NCI-H2081 treated with DMSO at 0.1 percent for 48 hours (cell line): ENCODE measurements around the gene ADCY5.
"Not testable (repeated sequence)": the region's sequence is repeated elsewhere in the genome, so short reads cannot be mapped to it uniquely, and the experiment has no call there.

ENCODE experiments used
- DNase-seq: peaks from one replicate; lab custom pipeline; 2025; lab: John Stamatoyannopoulos, UW

ADCY5 gene

DNA sequence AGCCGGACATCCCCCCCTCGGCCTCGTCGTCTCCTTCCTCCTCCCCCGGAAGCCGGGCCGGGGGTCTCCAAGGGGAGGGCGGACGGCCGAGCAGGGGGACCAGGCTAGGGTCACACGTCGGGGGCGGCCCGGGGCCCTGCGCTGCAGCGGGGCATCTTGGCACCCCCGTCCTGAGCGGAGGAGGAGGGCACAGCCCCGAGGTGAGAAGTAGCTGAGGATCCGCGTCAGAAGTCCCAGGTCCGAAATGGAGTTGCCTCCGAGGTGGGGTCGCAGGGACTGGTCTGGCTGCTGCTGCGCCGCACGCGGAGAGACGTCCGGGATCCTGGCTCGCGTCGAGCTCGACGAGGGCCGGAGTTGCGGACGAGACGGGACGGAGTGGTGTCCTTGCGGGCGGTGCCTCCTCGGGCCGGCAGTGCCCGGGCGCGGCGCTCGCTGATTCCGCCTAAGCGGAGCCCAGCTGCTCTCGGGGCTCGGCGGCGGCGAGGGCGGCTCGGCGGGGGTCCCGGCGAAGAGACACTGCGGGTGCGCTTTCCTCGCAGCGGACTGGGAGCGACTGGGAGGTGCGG is at the start of gene ADCY5:
Gene ADCY5 (minus strand): TSS at position 555 of the 566 bp plus-strand sequence. CDS start 545 bp downstream, at position 10.
- DNase-seq = no peak

- no peak for DNase-seq
Measured at GRCh38 chr3:123493912-123494311, 45.0 kb upstream of the ADCY5 start.

DNA sequence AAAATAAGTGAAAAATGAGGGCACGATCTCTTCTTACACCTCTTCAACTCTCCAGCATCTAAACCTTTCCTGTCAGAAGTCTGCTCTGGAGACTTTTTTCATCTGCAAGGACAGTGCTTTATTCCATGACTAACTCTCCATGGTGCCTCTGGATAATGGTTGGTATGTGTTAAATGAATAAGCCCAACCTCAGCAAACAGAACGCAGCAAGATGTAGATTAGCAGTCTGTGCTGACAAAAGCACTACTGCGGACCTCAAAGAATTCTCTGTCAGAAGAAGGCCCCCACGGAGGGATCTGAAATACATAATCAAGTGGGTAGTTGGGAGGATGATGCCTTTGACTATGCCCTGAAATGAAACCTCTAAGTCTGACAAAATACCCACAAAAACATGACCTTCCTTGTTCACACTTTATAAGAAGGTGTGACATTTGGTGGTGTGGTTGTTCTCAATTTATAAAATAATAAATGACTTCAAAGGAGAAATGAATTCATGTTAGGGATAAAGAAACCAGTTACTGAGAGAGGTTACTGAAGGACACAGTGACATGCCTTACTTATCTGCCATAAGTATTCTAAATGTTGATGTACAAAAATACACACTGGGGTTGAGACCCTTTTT is 43.2 kb upstream of the ADCY5 start:
- no peak for DNase-seq

- DNase-seq = no peak
Measured at GRCh38 chr3:123489400-123490004, 40.6 kb upstream of the ADCY5 start.

DNA sequence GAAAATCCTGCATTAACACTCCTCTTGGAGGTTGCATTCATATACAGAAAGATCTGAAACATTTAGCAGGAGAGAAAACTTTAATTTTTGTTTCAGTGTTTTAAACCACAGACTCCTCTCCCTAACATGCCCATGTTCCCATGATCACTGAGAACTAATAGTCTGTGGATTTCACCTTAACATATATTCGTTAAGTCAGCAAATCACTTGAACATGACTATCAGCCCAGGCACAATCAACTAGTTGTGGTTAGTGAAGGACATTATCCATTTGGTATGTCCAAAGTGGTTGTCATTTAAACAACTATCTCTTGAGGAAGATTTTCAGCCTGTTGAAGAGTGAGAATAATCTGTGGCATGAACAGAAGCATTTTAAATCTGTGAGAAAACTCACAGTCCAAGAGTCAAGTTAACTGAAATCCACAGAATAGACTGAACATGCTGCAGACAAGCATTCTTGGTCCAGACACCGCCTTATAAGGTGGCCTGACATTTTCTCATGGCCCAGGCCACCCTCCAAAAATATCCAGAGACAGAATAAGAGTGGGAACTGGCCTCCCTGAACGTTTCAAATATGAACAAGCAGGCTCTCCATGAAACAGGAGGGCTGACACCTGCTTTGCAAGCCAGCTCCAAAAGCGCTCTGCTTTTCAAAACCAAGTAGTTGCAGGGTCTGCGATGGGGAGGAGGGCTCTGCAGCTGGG is 39.9 kb upstream of the ADCY5 start:
- DNase-seq = no peak

DNA sequence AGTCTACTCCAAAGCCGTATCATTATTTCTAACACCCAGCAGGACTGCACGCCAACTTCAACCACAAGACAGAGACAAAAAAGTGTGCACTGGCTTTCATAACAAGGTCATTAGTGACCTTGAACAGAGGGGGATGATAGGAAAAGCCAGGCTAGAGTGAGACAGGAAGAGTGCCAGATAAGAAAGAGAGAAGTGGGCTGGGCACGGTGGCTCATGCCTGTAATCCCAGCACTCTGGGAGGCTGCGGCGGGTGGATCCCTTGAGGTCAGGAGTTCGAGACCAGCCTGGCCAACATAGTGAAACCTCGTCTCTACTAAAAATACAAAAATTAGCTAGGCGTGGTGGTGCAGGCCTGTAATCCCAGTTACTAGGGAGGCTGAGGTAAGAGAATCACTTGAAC is 38.2 kb upstream of the ADCY5 start:
- not testable (repeated sequence) for DNase-seq

DNA sequence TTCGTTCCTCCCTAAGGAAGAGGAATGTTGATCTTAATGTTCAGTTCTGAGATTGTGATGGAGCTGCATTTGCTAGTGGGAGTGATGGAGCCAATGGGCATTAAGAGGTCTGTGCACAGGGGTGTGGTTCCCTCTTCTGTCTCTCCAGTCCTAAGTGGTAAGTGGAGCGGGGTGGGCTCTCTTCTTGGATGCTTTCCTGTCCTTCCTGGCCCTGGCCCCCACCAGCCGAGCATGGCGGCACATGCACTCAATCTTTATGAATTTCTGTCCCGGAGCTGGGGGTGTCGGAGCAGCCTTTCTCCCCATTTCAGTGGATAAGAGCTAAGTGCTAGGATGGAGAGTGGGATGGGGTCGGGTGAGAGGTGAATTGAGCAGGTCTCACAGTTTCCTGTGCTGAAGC is 37.6 kb upstream of the ADCY5 start:
- no peak for DNase-seq

GRCh38 chr3:123485551-123485950 is 36.7 kb upstream of the ADCY5 start:
- no peak for DNase-seq

DNA sequence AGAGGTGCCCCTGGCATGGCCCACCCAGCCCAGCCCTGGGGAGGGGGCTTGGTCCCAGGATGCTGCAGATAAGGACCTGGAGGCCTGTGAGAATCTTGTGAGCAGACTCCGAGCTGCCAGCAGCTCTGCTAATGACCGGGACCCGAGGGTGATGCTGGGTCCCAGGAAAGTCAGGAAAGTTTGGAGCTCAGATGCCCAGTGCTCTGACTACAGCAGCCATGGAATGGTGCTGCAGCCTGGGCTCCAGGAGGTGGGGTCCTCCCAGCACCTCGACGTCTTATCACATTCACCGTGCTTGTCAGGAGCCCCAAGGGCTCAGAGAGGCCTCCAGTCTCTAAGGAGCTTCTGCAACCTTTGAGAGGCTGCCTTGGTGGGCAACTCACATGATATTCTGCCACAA is 34.3 kb upstream of the ADCY5 start:
- DNase-seq = no peak

- DNase-seq = no peak
Measured at GRCh38 chr3:123481722-123482457, 33.0 kb upstream of the ADCY5 start.

DNA sequence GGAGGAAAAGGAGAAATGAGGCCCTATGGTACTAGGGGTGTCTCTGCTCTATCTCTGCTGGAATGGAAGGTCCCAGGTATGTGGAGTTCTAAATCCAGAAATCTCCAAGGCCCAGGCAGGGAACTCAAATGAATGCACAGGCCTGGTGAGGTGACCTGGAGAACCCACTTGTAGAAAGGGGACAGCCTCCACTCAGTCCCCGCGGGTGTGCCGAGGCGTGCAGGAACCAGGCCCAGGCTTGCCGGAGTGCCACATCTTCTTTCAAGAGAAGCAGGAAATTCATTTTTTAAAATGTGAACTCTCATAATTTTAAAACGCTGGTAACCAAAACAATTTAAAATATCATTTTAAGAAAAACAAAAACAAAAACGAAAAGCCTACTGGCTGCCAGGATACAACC is 32.2 kb upstream of the ADCY5 start:
- DNase-seq = no peak

DNA sequence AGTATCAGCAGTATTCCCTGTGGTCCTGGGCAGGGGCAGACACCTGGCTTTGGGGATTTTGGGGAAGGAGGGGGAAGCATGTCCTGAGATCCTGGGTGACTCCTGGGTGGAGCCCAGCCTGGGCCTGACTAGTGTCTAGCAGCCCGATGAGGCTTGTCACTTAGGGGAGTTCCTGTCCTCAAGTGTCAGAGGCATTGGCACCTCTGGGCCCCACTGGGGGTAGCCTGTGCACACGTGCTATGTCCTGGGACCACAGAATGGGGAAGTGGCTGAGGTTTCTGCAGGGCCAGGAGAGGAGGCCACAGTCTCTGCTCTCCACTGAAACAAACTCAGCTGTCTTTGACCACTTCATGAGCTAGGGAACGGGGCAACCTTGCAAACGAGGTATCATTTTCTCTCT is 31.5 kb upstream of the ADCY5 start:
- no peak for DNase-seq

- no peak for DNase-seq
Measured at GRCh38 chr3:123479891-123480290, 31.0 kb upstream of the ADCY5 start.

DNA sequence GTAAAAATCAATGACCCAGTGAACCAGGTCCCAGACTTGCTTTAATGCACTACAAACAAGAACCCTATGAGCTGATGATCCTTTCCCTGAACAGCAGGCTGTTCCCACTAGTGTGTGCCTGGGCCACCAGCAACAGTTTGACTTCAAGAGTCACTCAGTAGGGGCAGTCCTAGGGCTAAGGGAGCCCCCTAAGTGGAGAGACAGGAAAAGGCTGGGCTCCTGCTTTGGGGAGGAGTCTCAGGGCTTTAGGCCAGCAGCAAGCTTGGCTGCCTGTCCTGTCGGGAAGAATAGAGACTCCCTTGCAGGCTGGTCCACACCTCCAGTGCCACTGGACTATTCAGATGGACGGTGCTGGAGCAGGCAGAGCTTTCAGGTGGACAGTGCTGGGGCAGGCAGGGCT is 29.4 kb upstream of the ADCY5 start:
- DNase-seq = no peak

GRCh38 chr3:123476967-123477750 is 28.3 kb upstream of the ADCY5 start:
- DNase-seq = no peak

DNA sequence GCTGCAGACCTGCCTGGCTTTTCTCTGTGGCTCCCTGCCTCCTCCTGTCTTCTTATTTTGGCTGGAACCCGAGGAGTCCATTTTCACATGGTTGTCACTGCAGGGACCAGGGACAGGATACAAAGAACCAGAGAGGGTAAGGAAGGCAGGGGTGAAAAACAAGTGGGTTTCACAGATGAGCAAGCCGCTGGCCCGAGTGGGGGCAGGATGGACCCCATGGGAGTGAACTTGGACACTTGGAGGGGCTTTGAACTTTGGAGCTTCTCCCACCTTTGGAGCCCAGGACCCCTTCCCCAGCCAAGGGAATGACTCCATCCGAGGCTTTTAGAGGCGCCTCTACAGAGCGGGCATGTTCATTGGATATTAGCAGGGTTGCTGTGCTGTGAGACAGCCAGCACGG is 26.9 kb upstream of the ADCY5 start:
- no peak for DNase-seq

DNA sequence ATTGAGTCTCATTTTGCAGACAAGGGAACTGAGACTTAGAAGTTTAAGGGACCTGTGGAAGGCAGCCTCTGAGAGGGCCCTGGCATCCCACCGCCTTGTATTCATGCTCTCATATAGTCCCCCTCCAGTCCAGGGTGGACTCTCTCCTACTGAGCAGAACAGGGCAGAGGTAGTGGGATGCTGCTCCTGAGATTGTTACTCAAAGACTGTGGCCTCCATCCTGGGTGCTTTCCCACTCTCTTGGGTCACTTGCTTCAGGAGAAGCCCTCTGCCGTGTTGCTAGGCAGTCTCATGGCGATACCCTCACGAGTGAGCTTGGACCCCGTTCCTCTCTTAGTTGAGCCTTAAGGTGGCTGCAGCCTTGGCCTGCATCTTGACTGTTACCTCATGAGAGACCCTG is 22.2 kb upstream of the ADCY5 start:
- DNase-seq = no peak

GRCh38 chr3:123469323-123469995 is 20.6 kb upstream of the ADCY5 start:
- DNase-seq = no peak

- DNase-seq = no peak
Measured at GRCh38 chr3:123467046-123467445, 18.2 kb upstream of the ADCY5 start.

- DNase-seq = no peak
Measured at GRCh38 chr3:123464211-123464610, 15.3 kb upstream of the ADCY5 start.

- no peak for DNase-seq
Measured at GRCh38 chr3:123459862-123460261, 11.0 kb upstream of the ADCY5 start.
